Testis (tissue), 3 donors: Measurements from ENCODE around the gene RRP1. TPM values are rescaled to one million over a fixed set of nuclear protein-coding genes. Genes with fewer than 3 reads are reported as not detected.
A peak's percentile ranks its signal among the peaks of the same experiment; 100 is the strongest.

ENCODE experiments used
- DNase-seq: peaks from one replicate; pipeline ENCODE4 v3.0.0-alpha.2; 2019
- H3K27ac ChIP-seq, 2 donors: fragments of 200-600 bp; sonication (generic); one replicate each; pipeline ENCODE4 v1.5.1; 2019
- H3K27me3 ChIP-seq: fragments of 200-600 bp; sonication (generic); one replicate; pipeline ENCODE4 v1.5.1; 2019
- H3K36me3 ChIP-seq: fragments of 200-600 bp; sonication (generic); one replicate; pipeline ENCODE4 v1.5.1; 2017; ENCODE audit warnings: low read depth; ENCODE audit errors: missing control alignments
- H3K4me1 ChIP-seq: fragments of 200-600 bp; sonication (generic); one replicate; pipeline ENCODE4 v1.5.1; 2019
- H3K4me3 ChIP-seq, 2 donors: fragments of 200-600 bp; sonication (generic); one replicate each; pipeline ENCODE4 v1.5.1; 2017 to 2019
- H3K9me3 ChIP-seq: fragments of 200-600 bp; sonication (generic); one replicate; pipeline ENCODE4 v1.5.1; 2017
- CTCF ChIP-seq, 3 experiments: fragments of 450-650 bp in 2 of 3; fragments of 200-600 bp in 1 of 3; sonication (generic) in 1 of 3; IDR thresholded peaks; one replicate each; pipeline ENCODE4 v1.5.1; 2016 to 2019; ENCODE audit warnings: antibody characterized with exemption in 3 of 3, mild to moderate bottlenecking in 2 of 3, moderate library complexity in 1 of 3
- POLR2A ChIP-seq: fragments of 450-650 bp; IDR thresholded peaks from one replicate; pipeline ENCODE4 v1.6.1; 2017; ENCODE audit warnings: antibody characterized with exemption, mild to moderate bottlenecking, moderate library complexity
- WGBS, 2 donors: methylation state at CpG; one replicate each; pipeline ENCODE4 v1.1.5; 2018; 5-methylcytosine and 5-hydroxymethylcytosine counted together
- intact Hi-C: fragments of 100-400 bp; cut with DNase I; formaldehyde crosslinking; loops from one replicate; pipeline ENCODE4 v1.15.1; 2023; ENCODE audit warnings: low total_unique reads
- polyA plus RNA-seq: library from polyadenylated mRNA; stranded (reverse); fragments of 350-450 nt; fragmentation: Illumina TruSeq; extraction: RNeasy Lipid Tissue Mini Kit (QIAGEN cat#74804); gene quantifications from one replicate; pipeline ENCODE4 v1.2.3, GENCODE V29; 2014; ENCODE audit warnings: low read depth, low replicate concordance; ENCODE audit not compliant: insufficient read depth
- total RNA-seq, 2 donors: library from RNA; depleted of rRNA; stranded (reverse); fragments of >200 nt; gene quantifications; one replicate each; pipeline ENCODE4 v1.2.3, GENCODE V29; 2016

Gene RRP1
- total and polyA plus RNA-seq, 3 donors from 2014 or later = 21.1 to 40.2 (median 33.6) TPM

GRCh38 chr21:43754948-43755781 lies 34.2 kb upstream of the RRP1 start:
- Histone ChIP-seq H3K36me3 (no peaks in the 10 kb centered on the region), H3K9me3 (no peaks in the 10 kb centered on the region), H3K4me1 (peaks cover 31% of the 10 kb centered on the region), H3K4me3 (no peak overlapping the region), H3K27ac (no peak overlapping the region), H3K27me3 (no peaks in the 10 kb centered on the region)
- intact Hi-C loops = no loop called here
- WGBS, 2 donors = 41 to 59% methylated on average over 6 to 26 of the region's 26 CpGs
- DNase-seq = peak; percentile 75
- TF ChIP-seq CTCF (IDR thresholded peaks at IDR 0.05) (no peak), POLR2A (no peak)

- no peaks in the 10 kb centered on the region for H3K9me3 ChIP-seq
- H3K4me3 ChIP-seq = no peak overlapping the region
- H3K36me3 ChIP-seq = no peaks in the 10 kb centered on the region
- H3K27me3 ChIP-seq = no peaks in the 10 kb centered on the region
- peaks cover 31% of the 10 kb centered on the region for H3K4me1 ChIP-seq
- no peak for DNase-seq
- no peak for TF ChIP-seq CTCF (IDR thresholded peaks at IDR 0.05)
- no peak for TF ChIP-seq POLR2A
- peak overlapping the region in 1 of 2 donors; percentile 23 for H3K27ac ChIP-seq
- WGBS, 2 donors = 75 to 86% methylated on average over 34 to 37 of the region's 37 CpGs
- intact Hi-C loops = no loop called here
Observed at GRCh38 chr21:43755820-43756594, 33.4 kb upstream of the RRP1 start.

- intact Hi-C loops = no loop called here
- H3K27ac ChIP-seq = peak overlapping the region; percentile 26 to 74
- H3K27me3 ChIP-seq = no peaks in the 10 kb centered on the region
- peaks cover 31% of the 10 kb centered on the region for H3K4me1 ChIP-seq
- H3K4me3 ChIP-seq = no peak overlapping the region
- no peaks in the 10 kb centered on the region for H3K36me3 ChIP-seq
- no peak for DNase-seq
- 70 to 84% methylated on average over 2 to 16 of the region's 16 CpGs for WGBS, 2 donors
- H3K9me3 ChIP-seq = no peaks in the 10 kb centered on the region
- TF ChIP-seq POLR2A = no peak
- TF ChIP-seq CTCF (IDR thresholded peaks at IDR 0.05) = no peak
Observed at GRCh38 chr21:43757601-43758000, 31.8 kb upstream of the RRP1 start.

- Histone ChIP-seq H3K4me1 (peaks cover 31% of the 10 kb centered on the region), H3K4me3 (no peak overlapping the region), H3K27ac (peak overlapping the region; percentile 64 to 74), H3K27me3 (no peaks in the 10 kb centered on the region), H3K36me3 (no peaks in the 10 kb centered on the region), H3K9me3 (no peaks in the 10 kb centered on the region)
- 36 to 48% methylated on average over 18 of the region's 18 CpGs for WGBS, 2 donors
- peak; percentile 60 for DNase-seq
- intact Hi-C loops = no loop called here
- TF ChIP-seq CTCF (IDR thresholded peaks at IDR 0.05) (no peak), POLR2A (no peak)
Observed at GRCh38 chr21:43758111-43758641, 31.2 kb upstream of the RRP1 start.
